Mesenchymal stem cell (in vitro differentiated cells and primary cell): ENCODE measurements around the gene HSD17B14.

Experiments used
- DNase-seq: peaks from one replicate; pipeline ENCODE4 v3.0.0-alpha.2; 2013
- H2AFZ ChIP-seq: one replicate; pipeline ENCODE4 v1.6.1; 2013; ENCODE audit warnings: low read depth, mild to moderate bottlenecking, control low read depth, inconsistent platforms, low read length, moderate library complexity
- H2AK5ac ChIP-seq: 2 replicates; pipeline ENCODE4 v1.6.1; 2013; ENCODE audit warnings: low read length, moderate library complexity, mild to moderate bottlenecking, inconsistent platforms; ENCODE audit not compliant: severe bottlenecking
- H2BK120ac ChIP-seq: one replicate; pipeline ENCODE4 v1.6.1; 2013; ENCODE audit warnings: low read depth, mild to moderate bottlenecking, inconsistent platforms, low read length, moderate library complexity
- H2BK12ac ChIP-seq, 2 experiments: one replicate each; pipeline ENCODE4 v1.6.1; 2013; ENCODE audit warnings: inconsistent platforms in 2 of 2, low read length in 2 of 2, mild to moderate bottlenecking in 2 of 2, moderate library complexity in 2 of 2, control low read depth in 1 of 2
- H2BK15ac ChIP-seq: one replicate; pipeline ENCODE4 v1.6.1; 2013; ENCODE audit warnings: mild to moderate bottlenecking, low read depth, inconsistent platforms; ENCODE audit not compliant: poor library complexity, severe bottlenecking
- H2BK5ac ChIP-seq: 2 replicates; pipeline ENCODE4 v1.6.1; 2013; ENCODE audit warnings: low read depth, mild to moderate bottlenecking, low read length, control low read depth, inconsistent platforms; ENCODE audit not compliant: poor library complexity, severe bottlenecking
- H3K14ac ChIP-seq, 2 experiments: one replicate each; pipeline ENCODE4 v1.6.1; 2013; ENCODE audit warnings: inconsistent platforms in 2 of 2, low read length in 2 of 2, control low read depth in 1 of 2, mild to moderate bottlenecking in 1 of 2, moderate library complexity in 1 of 2
- H3K18ac ChIP-seq, 2 experiments: one replicate each; pipeline ENCODE4 v1.6.1; 2013; ENCODE audit warnings: inconsistent platforms in 2 of 2, low read length in 2 of 2, control low read depth in 1 of 2, low read depth in 1 of 2, mild to moderate bottlenecking in 1 of 2
- H3K23ac ChIP-seq, 2 experiments: one replicate each; pipeline ENCODE4 v1.6.1; 2013; ENCODE audit warnings: inconsistent platforms in 2 of 2, low read length in 2 of 2, mild to moderate bottlenecking in 2 of 2, moderate library complexity in 2 of 2, control low read depth in 1 of 2
- H3K27ac ChIP-seq: 2 replicates; pipeline ENCODE4 v1.5.1; 2013; ENCODE audit warnings: mild to moderate bottlenecking, moderate library complexity, low read length, control low read depth, inconsistent platforms; ENCODE audit not compliant: poor library complexity, severe bottlenecking
- H3K27me3 ChIP-seq, 2 experiments: 2 replicates each; pipeline versions ENCODE4 v1.6.1 to v1.7.0; 2013; ENCODE audit warnings: low read length in 2 of 2, mild to moderate bottlenecking in 2 of 2, moderate library complexity in 2 of 2, control low read depth in 1 of 2, inconsistent platforms in 1 of 2; ENCODE audit not compliant: control insufficient read depth in 1 of 2, insufficient read depth in 1 of 2
- H3K36me3 ChIP-seq, 2 experiments: 2 replicates each; pipeline versions ENCODE4 v1.6.1 to v1.7.0; 2013; ENCODE audit warnings: low read length in 2 of 2, control low read depth in 1 of 2, inconsistent platforms in 1 of 2, low read depth in 1 of 2, mild to moderate bottlenecking in 1 of 2; ENCODE audit not compliant: insufficient read depth in 2 of 2, control insufficient read depth in 1 of 2
- H3K4ac ChIP-seq, 2 experiments: one replicate each; pipeline ENCODE4 v1.6.1; 2013; ENCODE audit warnings: inconsistent platforms in 2 of 2, low read length in 2 of 2, mild to moderate bottlenecking in 2 of 2, moderate library complexity in 2 of 2, control low read depth in 1 of 2, low read depth in 1 of 2
- H3K4me1 ChIP-seq: 2 replicates; pipeline ENCODE4 v1.6.1; 2013; ENCODE audit warnings: low read depth, low read length, control low read depth; ENCODE audit not compliant: control insufficient read depth, insufficient read depth
- H3K4me2 ChIP-seq: 2 replicates; pipeline ENCODE4 v1.6.1; 2013; ENCODE audit warnings: low read length, mild to moderate bottlenecking, inconsistent platforms; ENCODE audit not compliant: poor library complexity, severe bottlenecking
- H3K4me3 ChIP-seq, 2 experiments: 2 replicates each; pipeline versions ENCODE4 v1.5.1 to v1.7.0; 2013; ENCODE audit warnings: low read length in 2 of 2, mild to moderate bottlenecking in 2 of 2, control low read depth in 1 of 2, low read depth in 1 of 2; ENCODE audit not compliant: insufficient read depth in 1 of 2
- H3K79me1 ChIP-seq: replicated peaks from 2 replicates; pipeline ENCODE4 v1.6.1; 2013; ENCODE audit warnings: mild to moderate bottlenecking, control low read depth, low read length, inconsistent platforms; ENCODE audit not compliant: poor library complexity, severe bottlenecking
- H3K9ac ChIP-seq: 2 replicates; pipeline ENCODE4 v1.7.0; 2013; ENCODE audit warnings: mild to moderate bottlenecking, low read length, moderate library complexity
- H3K9me3 ChIP-seq: 2 replicates; pipeline ENCODE4 v1.7.0; 2013; ENCODE audit warnings: mild to moderate bottlenecking, low read length; ENCODE audit not compliant: control insufficient read depth
- H4K8ac ChIP-seq: one replicate; pipeline ENCODE4 v1.6.1; 2013; ENCODE audit warnings: inconsistent platforms, mild to moderate bottlenecking, low read length, moderate library complexity
- H4K91ac ChIP-seq: one replicate; pipeline ENCODE4 v1.6.1; 2013; ENCODE audit warnings: mild to moderate bottlenecking, low read length, inconsistent platforms
- WGBS: methylation state at CpG from one replicate; pipeline ENCODE4 v1.1.7; 2013; ENCODE audit warnings: mixed read lengths; 5-methylcytosine and 5-hydroxymethylcytosine counted together

Gene HSD17B14

GRCh38 chr19:48837051-48837524 is 797 bp upstream of the HSD17B14 start:
- Histone ChIP-seq H2BK120ac (peak overlapping the region; percentile 64), H3K27me3 (no peaks in the 10 kb centered on the region)

GRCh38 chr19:48835734-48836088 is 580 bp downstream of the HSD17B14 start:
- Histone ChIP-seq H4K91ac (peak overlapping the region; percentile 98), H3K9me3 (no peaks in the 10 kb centered on the region), H3K18ac (peak overlapping the region; percentile 74 to 100), H3K14ac (peak overlapping the region in 1 of 2 experiments; percentile 68), H2BK12ac (peak overlapping the region in 1 of 2 experiments; percentile 61), H4K8ac (peak overlapping the region; percentile 91), H2BK120ac (peak overlapping the region; percentile 19), H3K23ac (no peak overlapping the region), H2BK5ac (peak overlapping the region; percentile 71), H3K9ac (peak overlapping the region; percentile 92), H3K4me2 (peak overlapping the region; percentile 90), H2AK5ac (no peak overlapping the region), H3K27me3 (no peaks in the 10 kb centered on the region), H3K4ac (peak overlapping the region; percentile 87 to 98), H3K4me3 (peak overlapping the region; percentile 75 to 80), H2AFZ (no peak overlapping the region), H3K27ac (peak overlapping the region; percentile 96), H3K4me1 (peaks cover 11% of the 10 kb centered on the region), H3K79me1 (peaks cover 11% of the 10 kb centered on the region), H2BK15ac (peak overlapping the region; percentile 6), H3K36me3 (peaks cover 34 to 41% of the 10 kb centered on the region in 2 experiments)
- DNase-seq: peak; percentile 91
- under 1% methylated on average over 12 of the region's 12 CpGs for WGBS

More at GRCh38 chr19:48837051-48837524, 797 bp upstream of the HSD17B14 start:
- Histone ChIP-seq H3K4me2 (peak overlapping the region; percentile 97), H3K27ac (peak overlapping the region; percentile 96), H3K14ac (no peak overlapping the region), H3K9me3 (no peaks in the 10 kb centered on the region), H4K8ac (peak overlapping the region; percentile 91), H4K91ac (no peak overlapping the region), H3K4me1 (peaks cover 11% of the 10 kb centered on the region), H3K23ac (no peak overlapping the region), H3K4ac (peak overlapping the region; percentile 57 to 97), H2BK12ac (peak overlapping the region; percentile 56 to 83), H2AFZ (peak overlapping the region; percentile 81), H3K18ac (peak overlapping the region; percentile 85 to 86), H3K36me3 (peaks cover 25 to 36% of the 10 kb centered on the region in 2 experiments), H3K9ac (peak overlapping the region; percentile 92), H3K79me1 (peaks cover 10% of the 10 kb centered on the region), H2BK5ac (peak overlapping the region; percentile 93), H2BK15ac (peak overlapping the region; percentile 86), H3K4me3 (peak overlapping the region in 1 of 2 experiments; percentile 80), H2AK5ac (peak overlapping the region; percentile 72)
- 1% methylated on average over 19 of the region's 29 CpGs for WGBS
- DNase-seq: peak; percentile 94

- Histone ChIP-seq H3K4ac (no peak overlapping the region), H3K9me3 (no peaks in the 10 kb centered on the region), H2BK15ac (no peak overlapping the region), H3K79me1 (peaks cover 11% of the 10 kb centered on the region), H3K9ac (no peak overlapping the region), H3K4me3 (no peak overlapping the region), H3K4me2 (no peak overlapping the region), H4K91ac (no peak overlapping the region), H3K4me1 (peaks cover 11% of the 10 kb centered on the region), H3K27me3 (no peaks in the 10 kb centered on the region), H3K14ac (no peak overlapping the region), H3K27ac (no peak overlapping the region), H2BK5ac (no peak overlapping the region), H2AFZ (no peak overlapping the region), H2BK12ac (no peak overlapping the region), H3K18ac (no peak overlapping the region), H2BK120ac (no peak overlapping the region), H3K36me3 (peaks cover 42 to 43% of the 10 kb centered on the region in 2 experiments), H4K8ac (no peak overlapping the region), H3K23ac (no peak overlapping the region), H2AK5ac (peak overlapping the region; percentile 19)
- no peak for DNase-seq
- 77% methylated on average over 3 of the region's 5 CpGs for WGBS
Measured at GRCh38 chr19:48833977-48834376, 2.3 kb downstream of the HSD17B14 start.

GRCh38 chr19:48833049-48833448 is 3.2 kb downstream of the HSD17B14 start:
- no peak overlapping the region for H3K23ac ChIP-seq
- H3K4me2 ChIP-seq: no peak overlapping the region
- peaks cover 44 to 46% of the 10 kb centered on the region in 2 experiments for H3K36me3 ChIP-seq
- H3K14ac ChIP-seq: no peak overlapping the region
- no peak overlapping the region for H2BK12ac ChIP-seq
- no peak for DNase-seq
- H2AFZ ChIP-seq: no peak overlapping the region
- H4K8ac ChIP-seq: no peak overlapping the region
- H3K79me1 ChIP-seq: peaks cover 11% of the 10 kb centered on the region
- no peak overlapping the region for H3K18ac ChIP-seq
- H3K9ac ChIP-seq: no peak overlapping the region
- H3K27me3 ChIP-seq: no peaks in the 10 kb centered on the region
- no peak overlapping the region for H4K91ac ChIP-seq
- H3K27ac ChIP-seq: no peak overlapping the region
- 68% methylated on average over 5 of the region's 5 CpGs for WGBS
- H2BK5ac ChIP-seq: no peak overlapping the region
- H3K4me1 ChIP-seq: peaks cover 11% of the 10 kb centered on the region
- H3K9me3 ChIP-seq: no peaks in the 10 kb centered on the region
- no peak overlapping the region for H3K4me3 ChIP-seq
- H3K4ac ChIP-seq: no peak overlapping the region
- no peak overlapping the region for H2BK15ac ChIP-seq
- no peak overlapping the region for H2AK5ac ChIP-seq
- H2BK120ac ChIP-seq: no peak overlapping the region
